Measurements from ENCODE around the gene LNX1.

GRCh38 chr4:53586121-53586816, 5.0 kb downstream of the LNX1 start:
- TF ChIP-seq CTCF (IDR thresholded peaks at IDR 0.05) (no peak), POLR2A (IDR thresholded peaks at IDR 0.05) (no peak)
